Fibroblast of lung (primary cell): ENCODE data around the gene ANAPC2. TPM values are rescaled to one million over a fixed set of nuclear protein-coding genes. Genes with fewer than 3 reads are reported as not detected.
A peak's percentile ranks its signal among the peaks of the same experiment; 100 is the strongest.

Experiments used
- DNase-seq, 2 donors: peaks; one replicate each; pipeline versions ENCODE4 v3.0.0 to v3.0.0-alpha.2; 2010; ENCODE audit warnings: low read depth in 2 of 2
- H2AFZ ChIP-seq: 2 replicates; pipeline ENCODE4 v1.5.1; 2012; ENCODE audit warnings: low read length, control low read depth, inconsistent platforms
- H3K27ac ChIP-seq: 2 replicates; pipeline ENCODE4 v1.5.1; 2011; ENCODE audit warnings: low read length, control low read depth; ENCODE audit not compliant: insufficient read depth
- H3K27me3 ChIP-seq: 2 replicates; pipeline ENCODE4 v1.5.1; 2011; ENCODE audit warnings: mild to moderate bottlenecking, low read length; ENCODE audit not compliant: control insufficient read depth, insufficient read depth
- H3K36me3 ChIP-seq: 2 replicates; pipeline ENCODE4 v1.5.1; 2011; ENCODE audit warnings: low read length; ENCODE audit not compliant: control insufficient read depth, insufficient read depth
- H3K4me1 ChIP-seq: 2 replicates; pipeline ENCODE4 v1.5.1; 2011; ENCODE audit warnings: low read length; ENCODE audit not compliant: control insufficient read depth, insufficient read depth; ENCODE audit errors: extremely low read depth
- H3K4me2 ChIP-seq: 2 replicates; pipeline ENCODE4 v1.5.1; 2011; ENCODE audit warnings: low read length, control low read depth; ENCODE audit not compliant: insufficient read depth; ENCODE audit errors: extremely low read depth
- H3K4me3 ChIP-seq, 4 experiments: fragments of 200-600 bp in 1 of 4; sonication (generic) in 1 of 4; replicated peaks in 1 of 4; 2 replicates each; pipeline ENCODE4 v1.5.1; 2011 to 2016; ENCODE audit warnings: low read length in 4 of 4, low read depth in 3 of 4, mild to moderate bottlenecking in 3 of 4, control low read depth in 2 of 4, inconsistent platforms in 1 of 4, mixed read lengths in 1 of 4; ENCODE audit not compliant: insufficient read depth in 1 of 4; ENCODE audit errors: control extremely low read depth in 1 of 4
- H3K79me2 ChIP-seq: 2 replicates; pipeline ENCODE4 v1.5.1; 2012; ENCODE audit warnings: mild to moderate bottlenecking, low read length, inconsistent platforms; ENCODE audit not compliant: control insufficient read depth, insufficient read depth
- H3K9ac ChIP-seq: 2 replicates; pipeline ENCODE4 v1.5.1; 2011; ENCODE audit warnings: mild to moderate bottlenecking, low read length, control low read depth; ENCODE audit not compliant: insufficient read depth
- H3K9me3 ChIP-seq: 2 replicates; pipeline ENCODE4 v1.5.1; 2012; ENCODE audit warnings: low read depth, low read length; ENCODE audit not compliant: control insufficient read depth, insufficient read depth
- H4K20me1 ChIP-seq: 2 replicates; pipeline ENCODE4 v1.5.1; 2011; ENCODE audit warnings: low read length; ENCODE audit not compliant: control insufficient read depth, insufficient read depth; ENCODE audit errors: extremely low read depth
- EZH2 ChIP-seq: IDR thresholded peaks from 2 replicates; pipeline ENCODE4 v1.5.1; 2012; ENCODE audit warnings: low read length, control low read depth, mild to moderate bottlenecking; ENCODE audit errors: missing control alignments
- polyA plus RNA-seq, 2 donors: library from polyadenylated mRNA; depleted of rRNA in 1 of 2; stranded (reverse) in 1 of 2; unstranded in 1 of 2; fragments of >200 nt; gene quantifications; 2 replicates each; pipeline ENCODE4 v1.2.1, GENCODE V29; 2011 to 2012; ENCODE audit warnings: missing spikeins in 1 of 2
- total RNA-seq: library from RNA; depleted of rRNA; stranded (reverse); fragments of >200 nt; gene quantifications from 2 replicates; pipeline ENCODE4 v1.2.1, GENCODE V29; 2014
- TF ChIP-seq, protein P1 (sequence below), 2 donors: IDR thresholded peaks in 1 of 2; conservative IDR thresholded peaks in 1 of 2; 1 replicate in 1 of 2; 2 replicates in 1 of 2; pipeline ENCODE4 v1.5.1; 2011 to 2012; ENCODE audit warnings: low read length in 2 of 2, control low read depth in 1 of 2, inconsistent platforms in 1 of 2, low read depth in 1 of 2, mild to moderate bottlenecking in 1 of 2

Gene ANAPC2
- total and polyA plus RNA-seq, 2 donors (not counting 1 experiment from before 2014, with no cell fraction given), result 9.1 to 18.0 TPM

DNA sequence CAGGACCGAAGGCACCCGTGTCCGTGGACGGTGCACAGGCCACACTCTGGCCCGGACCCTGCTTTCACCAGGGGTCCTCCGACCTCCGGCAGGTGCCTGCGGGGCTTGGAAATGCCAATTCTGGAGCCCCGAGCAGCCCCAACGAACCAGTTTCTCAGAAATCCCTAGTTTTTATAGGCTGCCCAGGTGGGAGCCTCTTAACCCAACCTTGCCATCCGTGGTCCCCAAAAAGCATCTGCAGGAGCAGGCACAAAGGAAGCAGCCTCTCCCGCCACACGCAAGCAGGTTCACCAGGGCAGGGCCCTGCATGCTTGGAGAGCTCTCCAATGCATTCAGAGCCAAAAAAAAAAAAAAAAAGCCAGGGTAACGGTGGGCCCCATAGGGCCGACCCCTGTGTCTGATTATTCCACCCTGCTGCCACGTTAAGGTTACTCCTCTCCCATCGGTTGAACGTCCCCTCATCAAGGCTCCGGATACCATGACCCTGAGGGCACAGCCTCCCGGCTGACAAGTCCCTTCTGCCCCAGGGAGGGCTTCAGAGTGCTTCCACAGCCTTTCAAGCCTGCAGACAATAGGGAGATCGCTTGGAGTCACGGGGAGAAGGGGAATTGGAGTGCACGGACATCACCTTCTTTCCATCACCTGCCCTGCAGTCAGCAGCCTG, 13.0 kb upstream of the ANAPC2 start:
- no peaks in the 10 kb centered on the region for H3K27me3 ChIP-seq
- peaks cover 18% of the 10 kb centered on the region for H3K4me1 ChIP-seq
- TF ChIP-seq, protein P1, sequence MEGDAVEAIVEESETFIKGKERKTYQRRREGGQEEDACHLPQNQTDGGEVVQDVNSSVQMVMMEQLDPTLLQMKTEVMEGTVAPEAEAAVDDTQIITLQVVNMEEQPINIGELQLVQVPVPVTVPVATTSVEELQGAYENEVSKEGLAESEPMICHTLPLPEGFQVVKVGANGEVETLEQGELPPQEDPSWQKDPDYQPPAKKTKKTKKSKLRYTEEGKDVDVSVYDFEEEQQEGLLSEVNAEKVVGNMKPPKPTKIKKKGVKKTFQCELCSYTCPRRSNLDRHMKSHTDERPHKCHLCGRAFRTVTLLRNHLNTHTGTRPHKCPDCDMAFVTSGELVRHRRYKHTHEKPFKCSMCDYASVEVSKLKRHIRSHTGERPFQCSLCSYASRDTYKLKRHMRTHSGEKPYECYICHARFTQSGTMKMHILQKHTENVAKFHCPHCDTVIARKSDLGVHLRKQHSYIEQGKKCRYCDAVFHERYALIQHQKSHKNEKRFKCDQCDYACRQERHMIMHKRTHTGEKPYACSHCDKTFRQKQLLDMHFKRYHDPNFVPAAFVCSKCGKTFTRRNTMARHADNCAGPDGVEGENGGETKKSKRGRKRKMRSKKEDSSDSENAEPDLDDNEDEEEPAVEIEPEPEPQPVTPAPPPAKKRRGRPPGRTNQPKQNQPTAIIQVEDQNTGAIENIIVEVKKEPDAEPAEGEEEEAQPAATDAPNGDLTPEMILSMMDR (conservative IDR thresholded peaks at IDR 0.05 in 1 of 2, IDR thresholded peaks at IDR 0.05 in 1 of 2; ENCODE audit: low read depth in 1 of 2, low read length in 2 of 2), result no peak
- TF ChIP-seq EZH2, result no peak
- no peaks in the 10 kb centered on the region for H4K20me1 ChIP-seq
- no peaks in the 10 kb centered on the region for H3K36me3 ChIP-seq
- H3K79me2 ChIP-seq, result peaks cover 35% of the 10 kb centered on the region
- peak overlapping the region; percentile 61 for H3K9ac ChIP-seq
- H2AFZ ChIP-seq, result no peak overlapping the region
- H3K27ac ChIP-seq, result peak overlapping the region; percentile 24
- DNase-seq, result no peak
- H3K9me3 ChIP-seq, result no peaks in the 10 kb centered on the region
- H3K4me3 ChIP-seq, result peak overlapping the region; percentile 47 to 72 (median 60)
- H3K4me2 ChIP-seq, result peak overlapping the region; percentile 20

DNA sequence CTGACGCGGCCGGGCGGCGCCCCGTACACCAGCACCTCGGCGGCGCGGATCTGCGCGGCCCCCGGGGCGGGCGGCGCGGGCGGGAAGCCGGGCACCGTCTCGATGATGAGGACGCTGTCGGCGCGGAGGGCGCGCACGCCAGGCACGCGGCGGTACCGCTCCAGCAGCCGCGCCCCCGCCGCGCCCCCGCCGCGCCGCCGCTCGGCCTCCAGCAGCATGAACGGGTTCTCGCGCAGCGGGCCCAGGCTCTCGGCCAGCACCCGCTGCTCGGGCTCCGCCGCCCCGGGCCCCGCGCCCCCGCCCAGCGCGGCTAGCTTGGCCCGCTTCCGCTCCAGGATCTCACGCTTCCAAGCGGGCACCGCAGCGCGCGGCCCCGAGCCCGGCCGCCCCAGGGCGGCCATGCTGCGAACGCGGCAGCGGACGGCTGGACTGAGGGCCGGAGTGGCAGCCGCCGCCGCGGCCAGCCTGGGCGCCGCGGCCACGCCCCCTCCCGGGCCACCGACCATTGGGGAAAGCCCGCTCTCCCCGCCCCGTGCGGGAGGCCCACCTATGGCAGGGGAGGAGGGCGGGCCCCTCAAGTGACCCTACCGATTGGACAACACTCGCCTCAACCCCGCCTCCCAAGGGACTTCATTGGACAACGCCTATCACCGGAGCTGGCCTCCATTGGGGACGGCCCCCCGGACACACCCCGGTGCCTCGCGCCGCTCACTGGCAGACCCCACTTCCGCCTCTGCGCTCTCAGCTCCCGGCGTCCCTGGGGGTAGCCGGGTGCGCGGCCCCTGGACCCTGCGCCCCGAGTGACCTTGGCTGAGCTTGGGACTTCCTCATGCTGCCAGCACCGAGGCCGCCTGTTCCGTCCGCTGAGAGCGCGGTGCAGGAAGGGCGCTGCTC, 12.2 kb upstream of the ANAPC2 start, which contains the start of gene TPRN:
TPRN (minus strand) TSS at position 431 of the 894 bp plus-strand sequence; CDS start at position 401, 30 bp downstream.
- Histone ChIP-seq H2AFZ (no peak within 1 kb of the TSS), H3K4me3 (peak within 1 kb of the TSS; percentile 47 to 72 (median 60)), H4K20me1 (no peaks in the 10 kb centered on the region), H3K4me2 (peak within 1 kb of the TSS; percentile 78), H3K79me2 (peaks cover 28% of the 10 kb centered on the region), H3K9ac (peak within 1 kb of the TSS; percentile 61), H3K36me3 (no peaks in the 10 kb centered on the region), H3K9me3 (no peaks in the 10 kb centered on the region), H3K27me3 (no peaks in the 10 kb centered on the region), H3K4me1 (peaks cover 16% of the 10 kb centered on the region), H3K27ac (peak within 1 kb of the TSS; percentile 24)
- TF ChIP-seq, protein P1 (conservative IDR thresholded peaks at IDR 0.05 in 1 of 2, IDR thresholded peaks at IDR 0.05 in 1 of 2; ENCODE audit: low read depth in 1 of 2, low read length in 2 of 2), result no peak
- TF ChIP-seq EZH2, result no peak
- peak; percentile 98 to 99 for DNase-seq
